ENCODE measurements around the gene BRINP3. TPM values are rescaled to one million over a fixed set of nuclear protein-coding genes. Genes with fewer than 3 reads are reported as not detected.
"Not testable (repeated sequence)": the region's sequence is repeated elsewhere in the genome, so short reads cannot be mapped to it uniquely, and the experiment has no call there.

The BRINP3 gene
- total RNA-seq (10 to 100 TPM in 2 of 5 donors, not detected in 3; 14.7 to 25.5 TPM), polyA plus RNA-seq (under 1 TPM in 2 of 3 donors, not detected in 1; 0.06 to 0.10 TPM)
- long read RNA-seq, donor 1, result 0 reads
- long read RNA-seq, donor 2, result 0 reads
- long read RNA-seq, donor 3, result 0 reads
- long read RNA-seq, donor 4, result 0 reads
- long read RNA-seq, donor 5, result 0 reads
- long read RNA-seq, donor 6, result 0 reads
- long read RNA-seq, donor 7, result 0 reads
- long read RNA-seq, donor 8, result 0 reads
- long read RNA-seq, donor 9, partial matches to known transcripts, result 0 of 1 reads
- long read RNA-seq, donor 9, other reads (novel, unspliced or antisense), result 0 of 1 reads
- long read RNA-seq, donor 10, result 0 reads

DNA sequence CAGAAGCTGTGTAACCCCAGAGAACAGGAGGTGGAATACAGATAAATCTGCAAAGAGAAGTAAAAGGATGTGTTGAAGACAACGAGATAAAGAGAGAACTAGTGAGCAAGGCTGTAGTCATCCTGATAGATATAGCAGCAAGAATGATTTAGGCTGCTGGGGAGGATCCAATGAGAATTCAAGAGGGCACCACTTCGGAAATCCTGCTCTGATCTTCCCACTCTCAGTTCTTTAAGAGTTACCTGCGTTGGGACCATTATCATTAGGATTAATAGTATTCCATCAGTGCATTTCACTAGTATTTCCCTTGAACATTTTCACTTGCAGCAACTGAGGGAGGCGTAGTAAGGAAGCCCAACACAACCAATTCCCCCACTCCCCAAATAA, at the start of gene BRINP3:
TSS of gene BRINP3 (minus strand) at position 103 of the 387 bp plus-strand sequence.
- H3K4me1 ChIP-seq, result peaks cover 4 to 44% (median 29%) of the 10 kb centered on the region in 4 donors
- H3K27me3 ChIP-seq, result peaks cover 0 to 53% (median 51%) of the 10 kb centered on the region in 3 donors
- intact Hi-C loops (cut with DNase I; ENCODE audit: low total_unique reads), result no loop called here
- no peak for DNase-seq
- WGBS, 5 donors, result 2 to 11% (median 7%) methylated on average over 4 of the region's 4 CpGs
- peak within 1 kb of the TSS; percentile 26 to 47 (median 36) for H3K4me3 ChIP-seq
- no peaks in the 10 kb centered on the region for H3K36me3 ChIP-seq
- H3K27ac ChIP-seq, result no peak within 1 kb of the TSS
- no peaks in the 10 kb centered on the region for H3K9me3 ChIP-seq
- TF ChIP-seq EP300 (IDR thresholded peaks at IDR 0.05) (no peak), POLR2A (IDR thresholded peaks at IDR 0.05) (no peak), POLR2AphosphoS5 (IDR thresholded peaks at IDR 0.05) (no peak)
- TF ChIP-seq, protein P1, sequence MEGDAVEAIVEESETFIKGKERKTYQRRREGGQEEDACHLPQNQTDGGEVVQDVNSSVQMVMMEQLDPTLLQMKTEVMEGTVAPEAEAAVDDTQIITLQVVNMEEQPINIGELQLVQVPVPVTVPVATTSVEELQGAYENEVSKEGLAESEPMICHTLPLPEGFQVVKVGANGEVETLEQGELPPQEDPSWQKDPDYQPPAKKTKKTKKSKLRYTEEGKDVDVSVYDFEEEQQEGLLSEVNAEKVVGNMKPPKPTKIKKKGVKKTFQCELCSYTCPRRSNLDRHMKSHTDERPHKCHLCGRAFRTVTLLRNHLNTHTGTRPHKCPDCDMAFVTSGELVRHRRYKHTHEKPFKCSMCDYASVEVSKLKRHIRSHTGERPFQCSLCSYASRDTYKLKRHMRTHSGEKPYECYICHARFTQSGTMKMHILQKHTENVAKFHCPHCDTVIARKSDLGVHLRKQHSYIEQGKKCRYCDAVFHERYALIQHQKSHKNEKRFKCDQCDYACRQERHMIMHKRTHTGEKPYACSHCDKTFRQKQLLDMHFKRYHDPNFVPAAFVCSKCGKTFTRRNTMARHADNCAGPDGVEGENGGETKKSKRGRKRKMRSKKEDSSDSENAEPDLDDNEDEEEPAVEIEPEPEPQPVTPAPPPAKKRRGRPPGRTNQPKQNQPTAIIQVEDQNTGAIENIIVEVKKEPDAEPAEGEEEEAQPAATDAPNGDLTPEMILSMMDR (IDR thresholded peaks at IDR 0.05), result no peak

DNA sequence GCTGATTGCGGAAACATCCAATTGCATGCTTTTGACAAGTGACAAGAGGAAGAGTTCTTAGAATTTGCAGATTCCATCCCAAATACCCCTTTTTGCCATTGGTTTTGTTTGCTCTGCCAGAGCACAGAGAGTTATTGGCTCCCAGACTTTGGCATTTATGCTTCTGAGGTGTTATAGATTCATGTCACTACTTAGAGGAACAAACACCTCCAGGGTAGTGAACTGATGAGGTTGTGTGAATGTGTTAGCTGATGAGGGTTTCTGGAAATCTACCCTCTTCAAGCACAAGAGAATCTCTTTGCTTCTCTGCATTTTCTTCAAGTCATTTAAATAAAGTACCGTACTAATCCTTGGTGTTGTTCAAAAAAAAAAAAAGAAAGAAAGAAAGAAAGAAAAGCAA, 33.9 kb upstream of the BRINP3 start:
- no peaks in the 10 kb centered on the region for H3K4me1 ChIP-seq
- H3K9me3 ChIP-seq, result no peaks in the 10 kb centered on the region
- no peak for DNase-seq
- H3K27me3 ChIP-seq, result no peaks in the 10 kb centered on the region
- no peak overlapping the region for H3K27ac ChIP-seq
- no peaks in the 10 kb centered on the region for H3K36me3 ChIP-seq
- no peak overlapping the region for H3K4me3 ChIP-seq
- intact Hi-C loops (cut with DNase I; ENCODE audit: low total_unique reads), result no loop called here
- TF ChIP-seq, protein P1 (IDR thresholded peaks at IDR 0.05), result no peak
- no peak for TF ChIP-seq POLR2A (IDR thresholded peaks at IDR 0.05)
- WGBS, 5 donors, result 59 to 84% (median 78%) methylated on average over 2 of the region's 2 CpGs

DNA sequence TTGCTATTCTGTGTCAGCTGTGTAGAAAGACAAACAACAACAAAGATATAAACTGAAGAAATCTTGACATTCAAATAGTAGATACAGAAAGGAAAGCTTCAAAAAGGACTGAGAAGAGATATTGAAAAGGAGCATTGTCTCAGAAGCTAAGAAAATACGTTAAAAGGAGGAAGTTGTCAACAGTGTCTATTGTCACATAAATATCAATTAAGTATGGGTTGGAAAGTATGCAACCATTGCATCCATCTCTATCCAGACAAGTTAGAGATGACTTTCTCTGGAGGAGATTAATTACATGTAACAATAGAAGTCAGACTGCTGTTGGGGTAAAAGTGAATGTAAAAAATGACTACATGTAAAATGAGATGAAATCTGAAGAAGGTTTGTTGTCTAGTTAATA, 29.7 kb upstream of the BRINP3 start:
- intact Hi-C loops (cut with DNase I; ENCODE audit: low total_unique reads), result no loop called here
- 45 to 52% (median 48%) methylated on average over 1 of the region's 1 CpG for WGBS, 5 donors
- DNase-seq, result no peak

DNA sequence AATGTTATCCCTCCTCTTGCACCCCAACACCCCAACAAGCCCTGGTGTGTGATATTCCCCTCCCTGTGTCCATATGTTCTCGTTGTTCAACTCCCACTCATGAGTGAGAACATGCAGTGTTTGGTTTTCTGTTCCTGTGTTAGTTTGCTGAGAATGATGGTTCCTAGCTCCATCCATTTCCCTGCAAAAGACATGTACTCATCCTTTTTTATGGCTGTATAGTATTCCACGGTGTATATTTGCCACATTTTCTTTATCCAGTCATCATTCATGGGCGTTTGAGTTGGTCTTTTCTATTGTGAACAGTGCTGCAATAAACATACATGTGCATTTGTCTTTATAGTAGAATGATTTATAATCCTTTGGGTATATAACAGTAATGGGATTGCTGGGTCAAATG, 26.9 kb upstream of the BRINP3 start:
- H3K27ac ChIP-seq; intact Hi-C loops (cut with DNase I; ENCODE audit: low total_unique reads); DNase-seq; H3K4me3 ChIP-seq; H3K4me1 ChIP-seq; H3K36me3 ChIP-seq; H3K9me3 ChIP-seq; H3K27me3 ChIP-seq: not testable (repeated sequence)
- WGBS, 5 donors, result 71 to 82% (median 75%) methylated on average over 3 of the region's 3 CpGs

More for the DNA sequence above, 29.7 kb upstream of the BRINP3 start:
- H3K4me3 ChIP-seq, result no peak overlapping the region
- H3K27me3 ChIP-seq, result no peaks in the 10 kb centered on the region
- peaks cover 0 to 8% (median 0%) of the 10 kb centered on the region in 4 donors for H3K9me3 ChIP-seq
- no peak for TF ChIP-seq POLR2AphosphoS5 (IDR thresholded peaks at IDR 0.05)
- TF ChIP-seq EP300 (IDR thresholded peaks at IDR 0.05), result no peak
- TF ChIP-seq, protein P1 (IDR thresholded peaks at IDR 0.05), result no peak
- no peak for TF ChIP-seq POLR2A (IDR thresholded peaks at IDR 0.05)
- H3K36me3 ChIP-seq, result no peaks in the 10 kb centered on the region
- H3K27ac ChIP-seq, result no peak overlapping the region
- no peaks in the 10 kb centered on the region for H3K4me1 ChIP-seq

DNA sequence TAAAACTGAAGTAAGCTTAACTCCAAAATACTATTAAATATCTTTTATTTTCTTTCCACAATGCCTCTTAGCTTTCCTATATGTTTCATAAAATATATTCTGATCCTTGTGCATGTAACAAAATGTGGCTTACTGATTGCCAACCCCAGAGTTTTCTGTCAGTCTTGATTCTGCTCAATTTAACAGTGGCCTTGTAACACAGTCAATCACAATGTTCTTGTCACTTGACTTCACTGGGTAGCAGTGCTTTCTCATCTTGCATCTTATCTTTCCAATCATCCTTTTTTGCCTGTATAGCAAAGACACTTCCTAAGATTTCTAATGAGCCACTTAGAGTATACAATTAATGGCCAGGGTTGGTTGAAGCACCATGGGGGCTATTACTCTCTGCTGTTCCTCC, 19.9 kb upstream of the BRINP3 start:
- no peaks in the 10 kb centered on the region for H3K4me1 ChIP-seq
- H3K36me3 ChIP-seq, result no peaks in the 10 kb centered on the region
- no peak for DNase-seq
- intact Hi-C loops (cut with DNase I; ENCODE audit: low total_unique reads), result no loop called here
- H3K9me3 ChIP-seq, result no peaks in the 10 kb centered on the region
- H3K27ac ChIP-seq, result no peak overlapping the region
- TF ChIP-seq POLR2A (IDR thresholded peaks at IDR 0.05), result no peak
- no peaks in the 10 kb centered on the region for H3K27me3 ChIP-seq
- H3K4me3 ChIP-seq, result no peak overlapping the region

Data from stomach (tissue), 19 donors.